ENCODE measurements around the gene HOXA11.

DNA sequence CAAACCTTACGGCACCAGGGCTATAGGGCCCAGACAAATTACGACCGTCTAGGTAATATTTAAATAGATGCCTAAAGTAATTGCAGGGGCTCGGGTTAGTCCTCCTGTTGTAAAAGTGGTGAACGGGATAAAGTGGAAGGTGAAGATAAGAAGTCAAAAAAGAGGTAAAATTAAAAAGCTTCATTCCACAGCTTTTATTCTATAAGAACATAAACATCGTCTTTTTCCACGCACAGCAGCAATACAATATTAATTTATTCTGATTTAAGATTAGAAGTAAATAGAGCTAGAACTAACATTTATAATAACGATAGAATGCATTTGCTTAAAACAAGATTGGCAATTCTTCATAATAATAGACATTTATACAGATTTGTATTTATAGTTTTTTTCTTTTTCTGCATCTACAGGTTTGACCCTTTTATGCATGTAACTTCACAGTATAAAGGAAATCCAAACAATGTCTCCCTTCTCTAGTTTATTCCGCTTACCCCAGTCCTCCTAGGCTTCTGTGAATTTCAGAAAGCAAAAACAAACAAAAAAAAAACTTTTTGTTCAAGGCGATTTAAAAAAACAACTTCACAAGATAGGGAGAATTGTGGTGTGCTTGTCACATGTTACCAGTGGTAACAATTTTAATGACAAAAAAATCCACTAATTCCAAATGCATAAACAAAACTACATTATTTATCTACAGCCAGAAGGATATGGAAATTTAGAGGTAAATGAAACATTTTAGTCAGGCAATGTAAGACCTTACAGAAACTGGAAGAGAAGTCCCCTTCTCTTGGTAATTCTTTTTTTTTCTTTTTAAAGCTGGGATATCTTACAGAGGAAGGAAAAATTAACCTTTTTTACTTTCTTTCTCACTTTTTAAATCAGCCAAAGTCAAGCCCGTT, 14.4 kb downstream of the HOXA11 start:
- TF ChIP-seq POLR2A (IDR thresholded peaks at IDR 0.05) (no peak), POLR2AphosphoS5 (IDR thresholded peaks at IDR 0.05; ENCODE audit: insufficient read depth in 1 of 2, low read depth in 1 of 2) (no peak)

Data from vagina (tissue), 2 donors.